ENCODE results near the gene FGD5. TPM values are rescaled to one million over a fixed set of nuclear protein-coding genes. Genes with fewer than 3 reads are reported as not detected.
A peak's percentile ranks its signal among the peaks of the same experiment; 100 is the strongest.
"Not testable (repeated sequence)": the region's sequence is repeated elsewhere in the genome, so short reads cannot be mapped to it uniquely, and the experiment has no call there.

The FGD5 gene
- total RNA-seq, 1 donor from 2014 or later: 15.2 TPM

GRCh38 chr3:14803981-14804834, 14.6 kb upstream of the FGD5 start:
- no peak for DNase-seq
- intact Hi-C loops (cut with DNase I): no loop called here
- ATAC-seq (ENCODE audit: poor library complexity): peak; percentile 72

- ATAC-seq (ENCODE audit: poor library complexity) (no peak), DNase-seq (no peak)
- intact Hi-C loops (cut with DNase I): no loop called here
Observed at GRCh38 chr3:14804835-14805780, 13.7 kb upstream of the FGD5 start.

GRCh38 chr3:14805961-14806537, 12.7 kb upstream of the FGD5 start:
- intact Hi-C loops (cut with DNase I): no loop called here
- DNase-seq (no peak), ATAC-seq (ENCODE audit: poor library complexity) (no peak)

- ATAC-seq (ENCODE audit: poor library complexity) (no peak), DNase-seq (no peak)
- intact Hi-C loops (cut with DNase I): no loop called here
Observed at GRCh38 chr3:14806641-14807263, 12.0 kb upstream of the FGD5 start.

- no peak for DNase-seq
- intact Hi-C loops (cut with DNase I): no loop called here
- ATAC-seq (ENCODE audit: poor library complexity): no peak
Observed at GRCh38 chr3:14808025-14808424, 10.7 kb upstream of the FGD5 start.

- intact Hi-C loops (cut with DNase I): no loop called here
- no peak for ATAC-seq (ENCODE audit: poor library complexity)
- no peak for DNase-seq
Observed at GRCh38 chr3:14808502-14809266, 10.1 kb upstream of the FGD5 start.

GRCh38 chr3:14809611-14810010, 9.2 kb upstream of the FGD5 start:
- DNase-seq; intact Hi-C loops (cut with DNase I); ATAC-seq (ENCODE audit: poor library complexity): not testable (repeated sequence)

GRCh38 chr3:14810070-14810791, 8.5 kb upstream of the FGD5 start:
- intact Hi-C loops (cut with DNase I): no loop called here
- peak; percentile 60 for ATAC-seq (ENCODE audit: poor library complexity)
- peak; percentile 74 for DNase-seq

- intact Hi-C loops (cut with DNase I): no loop called here
- ATAC-seq (ENCODE audit: poor library complexity) (peak; percentile 18), DNase-seq (no peak)
Observed at GRCh38 chr3:14810801-14811661, 7.7 kb upstream of the FGD5 start.

- intact Hi-C loops (cut with DNase I): no loop called here
- DNase-seq: no peak
- peak; percentile 38 for ATAC-seq (ENCODE audit: poor library complexity)
Observed at GRCh38 chr3:14811684-14812083, 7.1 kb upstream of the FGD5 start.

GRCh38 chr3:14812196-14812790, 6.5 kb upstream of the FGD5 start:
- ATAC-seq (ENCODE audit: poor library complexity) (no peak), DNase-seq (no peak)
- intact Hi-C loops (cut with DNase I): no loop called here

- intact Hi-C loops (cut with DNase I): no loop called here
- DNase-seq (no peak), ATAC-seq (ENCODE audit: poor library complexity) (peak; percentile 13)
Observed at GRCh38 chr3:14814411-14814871, 4.3 kb upstream of the FGD5 start.

GRCh38 chr3:14816359-14816758, 2.4 kb upstream of the FGD5 start:
- intact Hi-C loops (cut with DNase I): no loop called here
- ATAC-seq (ENCODE audit: poor library complexity) (no peak), DNase-seq (no peak)

- intact Hi-C loops (cut with DNase I): no loop called here
- DNase-seq (no peak), ATAC-seq (ENCODE audit: poor library complexity) (no peak)
Observed at GRCh38 chr3:14819671-14820070, 909 bp downstream of the FGD5 start.

- intact Hi-C loops (cut with DNase I): no loop called here
- DNase-seq: no peak
- ATAC-seq (ENCODE audit: poor library complexity): no peak
Observed at GRCh38 chr3:14820156-14820555, 1.4 kb downstream of the FGD5 start.

- intact Hi-C loops (cut with DNase I): no loop called here
- DNase-seq (no peak), ATAC-seq (ENCODE audit: poor library complexity) (no peak)
Observed at GRCh38 chr3:14821151-14821550, 2.4 kb downstream of the FGD5 start.

All from Right ventricle myocardium superior (tissue), 1 donor.